HEK293 (cell line): Measurements from ENCODE around the gene LRRC47.
A peak's percentile ranks its signal among the peaks of the same experiment; 100 is the strongest.

Source experiments
- AEBP2 ChIP-seq: fragments of 450-650 bp; formaldehyde crosslinking; IDR thresholded peaks from 2 replicates; pipeline ENCODE4 v1.5.1; 2016; ENCODE audit warnings: missing biosample characterization, missing genetic modification characterization, borderline replicate concordance
- BCL11B ChIP-seq: fragments of 450-650 bp; formaldehyde crosslinking; IDR thresholded peaks from 2 replicates; pipeline ENCODE4 v1.5.1; 2016; ENCODE audit warnings: low read depth, missing biosample characterization, missing genetic modification characterization
- BCL6B ChIP-seq: fragments of 450-650 bp; formaldehyde crosslinking; IDR thresholded peaks from 2 replicates; pipeline ENCODE4 v1.5.1; 2017; ENCODE audit warnings: missing biosample characterization, missing genetic modification characterization
- HIC1 ChIP-seq: fragments of 450-650 bp; formaldehyde crosslinking; IDR thresholded peaks from 2 replicates; pipeline ENCODE4 v1.5.1; 2016; ENCODE audit warnings: missing biosample characterization, missing genetic modification characterization
- HOXC10 ChIP-seq: sonication (generic); formaldehyde crosslinking; IDR thresholded peaks from 2 replicates; pipeline ENCODE4 v1.8.1; 2023; ENCODE audit warnings: mild to moderate bottlenecking, missing genetic modification reagents
- IKZF3 ChIP-seq: fragments of 450-650 bp; IDR thresholded peaks from 2 replicates; pipeline ENCODE4 v1.5.0; 2018; ENCODE audit warnings: missing biosample characterization, mild to moderate bottlenecking, missing genetic modification characterization, moderate library complexity
- KLF17 ChIP-seq: fragments of 450-650 bp; formaldehyde crosslinking; IDR thresholded peaks from 2 replicates; pipeline ENCODE4 v1.5.1; 2016; ENCODE audit warnings: missing biosample characterization, missing genetic modification characterization
- SP2 ChIP-seq: fragments of 450-650 bp; formaldehyde crosslinking; IDR thresholded peaks from 2 replicates; pipeline ENCODE4 v1.5.1; 2016; ENCODE audit warnings: missing biosample characterization, missing genetic modification characterization
- SP3 ChIP-seq: fragments of 450-650 bp; formaldehyde crosslinking; IDR thresholded peaks from 2 replicates; pipeline ENCODE4 v1.5.1; 2016; ENCODE audit warnings: missing biosample characterization, missing genetic modification characterization
- TRIM28 ChIP-seq: IDR thresholded peaks from 2 replicates; pipeline ENCODE4 v1.6.1; 2011; ENCODE audit warnings: low read length, control low read depth, borderline replicate concordance
- ZBTB17 ChIP-seq: fragments of 450-650 bp; formaldehyde crosslinking; IDR thresholded peaks from 2 replicates; pipeline ENCODE4 v1.5.1; 2016; ENCODE audit warnings: missing biosample characterization, missing genetic modification characterization
- ZBTB48 ChIP-seq: fragments of 450-650 bp; formaldehyde crosslinking; IDR thresholded peaks from 2 replicates; pipeline ENCODE4 v1.5.1; 2016; ENCODE audit warnings: missing biosample characterization, missing genetic modification characterization
- ZNF112 ChIP-seq: fragments of 450-650 bp; formaldehyde crosslinking; IDR thresholded peaks from 2 replicates; pipeline ENCODE4 v1.5.0; 2017; ENCODE audit warnings: missing biosample characterization, missing genetic modification characterization
- ZNF140 ChIP-seq: fragments of 450-650 bp; formaldehyde crosslinking; IDR thresholded peaks from 2 replicates; pipeline ENCODE4 v1.5.1; 2016; ENCODE audit warnings: missing biosample characterization, missing genetic modification characterization
- ZNF223 ChIP-seq: fragments of 450-650 bp; formaldehyde crosslinking; IDR thresholded peaks from 2 replicates; pipeline ENCODE4 v1.5.1; 2016; ENCODE audit warnings: missing biosample characterization, missing genetic modification characterization
- ZNF266 ChIP-seq: fragments of 450-650 bp; formaldehyde crosslinking; IDR thresholded peaks from 2 replicates; pipeline ENCODE4 v1.5.1; 2016; ENCODE audit warnings: missing biosample characterization, missing genetic modification characterization, low read depth
- ZNF391 ChIP-seq: fragments of 450-650 bp; formaldehyde crosslinking; IDR thresholded peaks from 2 replicates; pipeline ENCODE4 v1.5.1; 2016; ENCODE audit warnings: low read depth, missing biosample characterization, missing genetic modification characterization, borderline replicate concordance
- ZNF555 ChIP-seq: fragments of 450-650 bp; formaldehyde crosslinking; conservative IDR thresholded peaks from 2 replicates; pipeline ENCODE4 v1.5.1; 2017; ENCODE audit warnings: missing biosample characterization, mild to moderate bottlenecking, missing genetic modification characterization, inconsistent platforms
- ZNF558 ChIP-seq: fragments of 450-650 bp; formaldehyde crosslinking; IDR thresholded peaks from 2 replicates; pipeline ENCODE4 v1.5.1; 2016; ENCODE audit warnings: missing biosample characterization, missing genetic modification characterization
- ZNF621 ChIP-seq: fragments of 450-650 bp; formaldehyde crosslinking; IDR thresholded peaks from 2 replicates; pipeline ENCODE4 v1.5.1; 2017; ENCODE audit warnings: missing biosample characterization, missing genetic modification characterization
- ZNF623 ChIP-seq: fragments of 450-650 bp; formaldehyde crosslinking; IDR thresholded peaks from 2 replicates; pipeline ENCODE4 v1.5.1; 2016; ENCODE audit warnings: missing biosample characterization, missing genetic modification characterization
- ZNF639 ChIP-seq: fragments of 450-650 bp; formaldehyde crosslinking; IDR thresholded peaks from 2 replicates; pipeline ENCODE4 v1.5.1; 2016; ENCODE audit warnings: missing biosample characterization, missing genetic modification characterization
- ZNF660 ChIP-seq: fragments of 450-650 bp; IDR thresholded peaks from 2 replicates; pipeline ENCODE4 v1.5.1; 2018; ENCODE audit warnings: missing biosample characterization, mild to moderate bottlenecking, missing genetic modification characterization
- ZNF692 ChIP-seq: fragments of 450-650 bp; formaldehyde crosslinking; IDR thresholded peaks from 2 replicates; pipeline ENCODE4 v1.5.1; 2016; ENCODE audit warnings: missing biosample characterization, missing genetic modification characterization
- ZSCAN18 ChIP-seq: fragments of 450-650 bp; formaldehyde crosslinking; IDR thresholded peaks from 2 replicates; pipeline ENCODE4 v1.5.1; 2016; ENCODE audit warnings: missing biosample characterization, missing genetic modification characterization
- ZSCAN5A ChIP-seq: fragments of 450-650 bp; formaldehyde crosslinking; IDR thresholded peaks from 2 replicates; pipeline ENCODE4 v1.5.1; 2016; ENCODE audit warnings: missing biosample characterization, missing genetic modification characterization

LRRC47 gene

GRCh38 chr1:3772027-3772714 lies 24.1 kb downstream of the LRRC47 start (continued):
- peak; percentile 76 for TF ChIP-seq SP3 (tag by site-specific recombination)
- TF ChIP-seq ZNF112 (tag by site-specific recombination), result no peak
- no peak for TF ChIP-seq AEBP2
- TF ChIP-seq ZBTB17, result no peak
- peak; percentile 79 for TF ChIP-seq ZBTB48 (tag by site-specific recombination)
- TF ChIP-seq ZNF266 (tag by site-specific recombination), result no peak
- no peak for TF ChIP-seq ZNF558
- no peak for TF ChIP-seq ZNF623
- TF ChIP-seq BCL11B, result no peak
- no peak for TF ChIP-seq BCL6B
- TF ChIP-seq HIC1 (tag by site-specific recombination), result no peak
- no peak for TF ChIP-seq IKZF3 (tag by site-specific recombination)
- TF ChIP-seq ZNF692, result 0 out of 2 replicates have a peak, but pooled peaks have one; percentile 54
- TF ChIP-seq ZNF391 (tag by site-specific recombination), result 0 out of 2 replicates have a peak, but pooled peaks have one; percentile 30
- no peak for TF ChIP-seq ZSCAN5A
- TF ChIP-seq SP2 (tag by site-specific recombination), result peak; percentile 47
- no peak for TF ChIP-seq TRIM28
- TF ChIP-seq ZNF555 (tag by site-specific recombination), result no peak
- no peak for TF ChIP-seq ZNF223
- TF ChIP-seq ZNF639, result no peak
- no peak for TF ChIP-seq HOXC10 (CRISPR knock-in tag)
- TF ChIP-seq ZNF621 (tag by site-specific recombination), result no peak
- TF ChIP-seq ZSCAN18 (tag by site-specific recombination), result no peak
- peak; percentile 55; the same call in 1 of the 2 replicates for TF ChIP-seq KLF17 (tag by site-specific recombination)
- TF ChIP-seq ZNF140 (tag by site-specific recombination), result no peak
- TF ChIP-seq ZNF660 (tag by site-specific recombination), result no peak
